ENCODE results near the gene KANSL1.

DNA sequence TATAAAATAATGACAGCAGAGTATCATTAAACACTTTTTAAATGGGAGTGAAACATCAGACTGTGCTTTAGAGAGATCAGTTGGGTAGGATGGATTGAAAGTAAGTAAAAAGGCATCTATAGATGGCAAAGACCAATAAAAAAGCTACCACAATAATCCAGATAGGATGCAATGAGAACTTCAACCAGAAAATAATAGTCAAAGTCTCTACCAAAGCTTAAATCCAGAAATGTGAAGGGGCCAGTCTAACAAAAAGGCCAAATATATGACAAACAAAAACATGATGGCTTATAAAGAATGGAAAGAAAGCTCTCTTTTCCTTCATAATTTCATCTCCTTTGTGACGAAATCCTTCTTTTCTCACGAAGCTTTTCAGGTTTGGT is 12.3 kb downstream of the KANSL1 start:
- no peak for TF ChIP-seq POLR2A (IDR thresholded peaks at IDR 0.05)
- TF ChIP-seq, protein P1, sequence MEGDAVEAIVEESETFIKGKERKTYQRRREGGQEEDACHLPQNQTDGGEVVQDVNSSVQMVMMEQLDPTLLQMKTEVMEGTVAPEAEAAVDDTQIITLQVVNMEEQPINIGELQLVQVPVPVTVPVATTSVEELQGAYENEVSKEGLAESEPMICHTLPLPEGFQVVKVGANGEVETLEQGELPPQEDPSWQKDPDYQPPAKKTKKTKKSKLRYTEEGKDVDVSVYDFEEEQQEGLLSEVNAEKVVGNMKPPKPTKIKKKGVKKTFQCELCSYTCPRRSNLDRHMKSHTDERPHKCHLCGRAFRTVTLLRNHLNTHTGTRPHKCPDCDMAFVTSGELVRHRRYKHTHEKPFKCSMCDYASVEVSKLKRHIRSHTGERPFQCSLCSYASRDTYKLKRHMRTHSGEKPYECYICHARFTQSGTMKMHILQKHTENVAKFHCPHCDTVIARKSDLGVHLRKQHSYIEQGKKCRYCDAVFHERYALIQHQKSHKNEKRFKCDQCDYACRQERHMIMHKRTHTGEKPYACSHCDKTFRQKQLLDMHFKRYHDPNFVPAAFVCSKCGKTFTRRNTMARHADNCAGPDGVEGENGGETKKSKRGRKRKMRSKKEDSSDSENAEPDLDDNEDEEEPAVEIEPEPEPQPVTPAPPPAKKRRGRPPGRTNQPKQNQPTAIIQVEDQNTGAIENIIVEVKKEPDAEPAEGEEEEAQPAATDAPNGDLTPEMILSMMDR (IDR thresholded peaks at IDR 0.05) = no peak

All from gastroesophageal sphincter (tissue), 3 donors.